ENCODE results near the gene DDI2. TPM values are rescaled to one million over a fixed set of nuclear protein-coding genes. Genes with fewer than 3 reads are reported as not detected.
"Not testable (repeated sequence)": the region's sequence is repeated elsewhere in the genome, so short reads cannot be mapped to it uniquely, and the experiment has no call there.

Gene DDI2
- total and polyA plus RNA-seq, 5 donors from 2014 or later, result 3.2 to 61.2 (median 6.8) TPM

GRCh38 chr1:15692121-15692682, 74.9 kb downstream of the DDI2 start:
- peaks cover 3% of the 10 kb centered on the region for H3K27me3 Mint-ChIP-seq
- H3K4me1 Mint-ChIP-seq, result peaks cover 16 to 60% (median 27%) of the 10 kb centered on the region in 4 donors
- H3K36me3 Mint-ChIP-seq, result peaks cover 12% of the 10 kb centered on the region
- ATAC-seq (ENCODE audit: low read depth in 2 of 2) (no peak), DNase-seq (no peak)
- H3K27me3 ChIP-seq (ENCODE audit: control insufficient read depth, insufficient read depth, low read length), result no peaks in the 10 kb centered on the region
- peaks cover 13% of the 10 kb centered on the region for H3K4me1 ChIP-seq (ENCODE audit: control insufficient read depth, insufficient read depth, low read length, poor library complexity, severe bottlenecking)
- peak overlapping the region; percentile 49 to 78 (median 61) for H3K27ac Mint-ChIP-seq
- H3K27ac ChIP-seq (ENCODE audit: insufficient read depth, low read length, poor library complexity, severe bottlenecking), result no peak overlapping the region
- H3K4me3 Mint-ChIP-seq, result peak overlapping the region in 1 of 4 donors; percentile 70
- peaks cover 4% of the 10 kb centered on the region for H3K36me3 ChIP-seq (ENCODE audit: control insufficient read depth, insufficient read depth, low read length)
- no peaks in the 10 kb centered on the region for H3K9me3 ChIP-seq (ENCODE audit: control insufficient read depth in 2 of 2, low read length in 2 of 2)
- peaks cover 0 to 3% (median 0%) of the 10 kb centered on the region in 7 donors for H3K9me3 Mint-ChIP-seq
- H3K4me3 ChIP-seq (ENCODE audit: low read depth, low read length), result no peak overlapping the region

DNA sequence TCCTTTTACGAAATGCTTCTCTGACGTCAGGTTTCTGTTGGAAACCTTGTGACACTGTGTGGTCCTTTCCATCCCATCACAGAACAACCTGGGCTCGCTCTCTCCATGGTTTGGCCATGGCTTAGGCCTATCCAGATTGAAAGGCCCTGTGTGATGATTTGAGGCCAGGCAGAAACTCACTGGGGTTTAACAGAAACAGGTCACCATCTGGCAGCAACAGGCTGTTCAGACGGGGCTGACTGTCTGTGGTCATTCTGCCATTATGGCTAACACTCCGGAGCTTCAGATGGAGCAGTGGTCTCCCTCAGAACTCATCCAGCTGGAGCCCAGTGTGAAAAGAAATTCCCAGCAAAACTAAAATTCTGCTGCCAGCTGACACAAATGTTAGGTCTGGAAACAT, 76.1 kb downstream of the DDI2 start:
- ATAC-seq (ENCODE audit: low read depth in 2 of 2), result no peak
- Histone ChIP-seq H3K9me3 (ENCODE audit: control insufficient read depth in 2 of 2, low read length in 2 of 2) (no peaks in the 10 kb centered on the region), H3K4me3 (ENCODE audit: low read depth, low read length) (no peak overlapping the region), H3K36me3 (ENCODE audit: control insufficient read depth, insufficient read depth, low read length) (peaks cover 4% of the 10 kb centered on the region), H3K4me1 (ENCODE audit: control insufficient read depth, insufficient read depth, low read length, poor library complexity, severe bottlenecking) (peaks cover 18% of the 10 kb centered on the region), H3K27ac (ENCODE audit: insufficient read depth, low read length, poor library complexity, severe bottlenecking) (no peak overlapping the region), H3K27me3 (ENCODE audit: control insufficient read depth, insufficient read depth, low read length) (no peaks in the 10 kb centered on the region)
- Mint-ChIP-seq H3K36me3 (peaks cover 7% of the 10 kb centered on the region), H3K27me3 (no peaks in the 10 kb centered on the region), H3K9me3 (peaks cover 0 to 2% (median 0%) of the 10 kb centered on the region in 7 donors), H3K27ac (peak overlapping the region in 1 of 3 donors; percentile 78), H3K4me3 (no peak overlapping the region), H3K4me1 (peaks cover 6 to 61% (median 24%) of the 10 kb centered on the region in 4 donors)
- DNase-seq, result no peak

GRCh38 chr1:15696956-15697521, 79.8 kb downstream of the DDI2 start:
- H3K27me3 ChIP-seq (ENCODE audit: control insufficient read depth, insufficient read depth, low read length), result no peaks in the 10 kb centered on the region
- peaks cover 7% of the 10 kb centered on the region for H3K36me3 Mint-ChIP-seq
- ATAC-seq (ENCODE audit: low read depth in 2 of 2) (peak; percentile 77 to 81), DNase-seq (peak in 2 of 3 donors; percentile 21 to 73)
- H3K27ac Mint-ChIP-seq, result peak overlapping the region; percentile 95 to 98 (median 97)
- peak overlapping the region; percentile 78 for H3K4me3 ChIP-seq (ENCODE audit: low read depth, low read length)
- no peaks in the 10 kb centered on the region for H3K9me3 ChIP-seq (ENCODE audit: control insufficient read depth in 2 of 2, low read length in 2 of 2)
- peak overlapping the region; percentile 1 to 94 (median 86) for H3K4me3 Mint-ChIP-seq
- H3K27me3 Mint-ChIP-seq, result no peaks in the 10 kb centered on the region
- no peaks in the 10 kb centered on the region for H3K36me3 ChIP-seq (ENCODE audit: control insufficient read depth, insufficient read depth, low read length)
- peaks cover 0 to 2% (median 0%) of the 10 kb centered on the region in 7 donors for H3K9me3 Mint-ChIP-seq
- peaks cover 0 to 52% (median 18%) of the 10 kb centered on the region in 4 donors for H3K4me1 Mint-ChIP-seq
- H3K4me1 ChIP-seq (ENCODE audit: control insufficient read depth, insufficient read depth, low read length, poor library complexity, severe bottlenecking), result peaks cover 18% of the 10 kb centered on the region
- H3K27ac ChIP-seq (ENCODE audit: insufficient read depth, low read length, poor library complexity, severe bottlenecking), result peak overlapping the region; percentile 73

- H3K4me1 ChIP-seq (ENCODE audit: control insufficient read depth, insufficient read depth, low read length, poor library complexity, severe bottlenecking), result peaks cover 18% of the 10 kb centered on the region
- no peak for ATAC-seq (ENCODE audit: low read depth in 2 of 2)
- Mint-ChIP-seq H3K9me3 (peaks cover 0 to 2% (median 0%) of the 10 kb centered on the region in 7 donors), H3K27me3 (no peaks in the 10 kb centered on the region), H3K4me1 (peaks cover under 1 to 51% (median 19%) of the 10 kb centered on the region in 4 donors), H3K4me3 (no peak overlapping the region), H3K36me3 (peaks cover 7% of the 10 kb centered on the region), H3K27ac (peak overlapping the region in 1 of 3 donors; percentile 20)
- no peaks in the 10 kb centered on the region for H3K9me3 ChIP-seq (ENCODE audit: control insufficient read depth in 2 of 2, low read length in 2 of 2)
- no peak overlapping the region for H3K4me3 ChIP-seq (ENCODE audit: low read depth, low read length)
- H3K36me3 ChIP-seq (ENCODE audit: control insufficient read depth, insufficient read depth, low read length), result no peaks in the 10 kb centered on the region
- peak overlapping the region; percentile 23 for H3K27ac ChIP-seq (ENCODE audit: insufficient read depth, low read length, poor library complexity, severe bottlenecking)
- H3K27me3 ChIP-seq (ENCODE audit: control insufficient read depth, insufficient read depth, low read length), result no peaks in the 10 kb centered on the region
- DNase-seq, result no peak
These were observed 80.9 kb downstream of the DDI2 start for GRCh38 chr1:15698201-15698600.

DNA sequence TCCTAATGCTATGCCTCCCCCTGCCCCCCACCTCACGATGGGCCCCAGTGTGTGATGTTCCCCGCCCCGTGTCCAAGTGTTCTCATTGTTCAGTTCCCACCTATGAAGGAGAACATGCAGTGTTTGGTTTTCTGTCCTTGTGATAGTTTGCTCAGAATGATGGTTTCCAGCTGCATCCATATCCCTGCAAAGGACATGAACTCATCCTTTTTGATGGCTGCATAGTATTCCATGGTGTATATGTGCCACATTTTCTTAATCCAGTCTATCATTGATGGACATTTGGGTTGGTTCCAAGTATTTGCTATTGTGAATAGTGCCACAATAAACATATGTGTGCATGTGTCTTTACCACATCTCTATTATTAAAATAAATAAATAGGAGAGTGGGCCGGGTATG, 82.1 kb downstream of the DDI2 start:
- Mint-ChIP-seq H3K36me3 (peaks cover 12% of the 10 kb centered on the region), H3K4me1 (peaks cover 5 to 55% (median 24%) of the 10 kb centered on the region in 4 donors)
- H3K36me3 ChIP-seq (ENCODE audit: control insufficient read depth, insufficient read depth, low read length); H3K4me3 ChIP-seq (ENCODE audit: low read depth, low read length); H3K4me3 Mint-ChIP-seq; H3K27me3 Mint-ChIP-seq; ATAC-seq (ENCODE audit: low read depth in 2 of 2); H3K9me3 ChIP-seq (ENCODE audit: control insufficient read depth in 2 of 2, low read length in 2 of 2); H3K27ac ChIP-seq (ENCODE audit: insufficient read depth, low read length, poor library complexity, severe bottlenecking); H3K9me3 Mint-ChIP-seq; H3K27ac Mint-ChIP-seq; DNase-seq; H3K27me3 ChIP-seq (ENCODE audit: control insufficient read depth, insufficient read depth, low read length): not testable (repeated sequence)
- peaks cover 18% of the 10 kb centered on the region for H3K4me1 ChIP-seq (ENCODE audit: control insufficient read depth, insufficient read depth, low read length, poor library complexity, severe bottlenecking)

- H3K27ac Mint-ChIP-seq, result no peak overlapping the region
- H3K36me3 Mint-ChIP-seq, result peaks cover 14% of the 10 kb centered on the region
- no peaks in the 10 kb centered on the region for H3K27me3 Mint-ChIP-seq
- H3K27me3 ChIP-seq (ENCODE audit: control insufficient read depth, insufficient read depth, low read length), result no peaks in the 10 kb centered on the region
- H3K4me3 Mint-ChIP-seq, result no peak overlapping the region
- H3K27ac ChIP-seq (ENCODE audit: insufficient read depth, low read length, poor library complexity, severe bottlenecking), result no peak overlapping the region
- no peak for ATAC-seq (ENCODE audit: low read depth in 2 of 2)
- H3K4me1 ChIP-seq (ENCODE audit: control insufficient read depth, insufficient read depth, low read length, poor library complexity, severe bottlenecking), result peaks cover 18% of the 10 kb centered on the region
- peaks cover 0 to 2% (median 0%) of the 10 kb centered on the region in 7 donors for H3K9me3 Mint-ChIP-seq
- H3K4me3 ChIP-seq (ENCODE audit: low read depth, low read length), result no peak overlapping the region
- H3K9me3 ChIP-seq (ENCODE audit: control insufficient read depth in 2 of 2, low read length in 2 of 2), result no peaks in the 10 kb centered on the region
- peaks cover under 1% of the 10 kb centered on the region for H3K36me3 ChIP-seq (ENCODE audit: control insufficient read depth, insufficient read depth, low read length)
- H3K4me1 Mint-ChIP-seq, result peaks cover 5 to 56% (median 24%) of the 10 kb centered on the region in 4 donors
- DNase-seq, result no peak
These were observed 83.2 kb downstream of the DDI2 start for GRCh38 chr1:15700508-15700907.

- H3K4me3 Mint-ChIP-seq, result no peak overlapping the region
- H3K4me3 ChIP-seq (ENCODE audit: low read depth, low read length), result no peak overlapping the region
- H3K36me3 ChIP-seq (ENCODE audit: control insufficient read depth, insufficient read depth, low read length), result peaks cover 3% of the 10 kb centered on the region
- peaks cover 0 to 2% (median 0%) of the 10 kb centered on the region in 7 donors for H3K9me3 Mint-ChIP-seq
- H3K4me1 Mint-ChIP-seq, result peaks cover 5 to 57% (median 21%) of the 10 kb centered on the region in 4 donors
- H3K27me3 Mint-ChIP-seq, result no peaks in the 10 kb centered on the region
- H3K9me3 ChIP-seq (ENCODE audit: control insufficient read depth in 2 of 2, low read length in 2 of 2), result no peaks in the 10 kb centered on the region
- ATAC-seq (ENCODE audit: low read depth in 2 of 2) (no peak), DNase-seq (no peak)
- H3K4me1 ChIP-seq (ENCODE audit: control insufficient read depth, insufficient read depth, low read length, poor library complexity, severe bottlenecking), result peaks cover 13% of the 10 kb centered on the region
- peaks cover 15% of the 10 kb centered on the region for H3K36me3 Mint-ChIP-seq
- H3K27me3 ChIP-seq (ENCODE audit: control insufficient read depth, insufficient read depth, low read length), result no peaks in the 10 kb centered on the region
- no peak overlapping the region for H3K27ac Mint-ChIP-seq
- no peak overlapping the region for H3K27ac ChIP-seq (ENCODE audit: insufficient read depth, low read length, poor library complexity, severe bottlenecking)
These were observed 84.5 kb downstream of the DDI2 start for GRCh38 chr1:15701784-15702183.
